Neural cell (in vitro differentiated cells): ENCODE measurements around the gene ATP11A. TPM values are rescaled to one million over a fixed set of nuclear protein-coding genes. Genes with fewer than 3 reads are reported as not detected.

Source experiments
- H2AFZ ChIP-seq: fragments of 200-600, 300-800 bp; sonication (generic), shearing (Covaris generic); 2 replicates; pipeline ENCODE4 v1.6.0; 2014; ENCODE audit warnings: low read depth, mild to moderate bottlenecking, antibody characterized with exemption, low read length, moderate library complexity
- H3F3A ChIP-seq: fragments of 200-600 bp; shearing (Covaris generic); 2 replicates; pipeline ENCODE4 v1.6.1; 2016; ENCODE audit warnings: mild to moderate bottlenecking, moderate library complexity, mixed read lengths, antibody characterized with exemption, low read length; ENCODE audit not compliant: insufficient read depth, poor library complexity, severe bottlenecking
- H3K27ac ChIP-seq: fragments of 200-600, 300-800 bp; sonication (generic), shearing (Covaris generic); 2 replicates; pipeline ENCODE4 v1.5.1; 2014; ENCODE audit warnings: mild to moderate bottlenecking, low read length, moderate library complexity
- H3K27me3 ChIP-seq: fragments of 300-800, 200-600 bp; sonication (generic), shearing (Covaris generic); 2 replicates; pipeline ENCODE4 v1.6.0; 2014; ENCODE audit warnings: mild to moderate bottlenecking, low read depth, low read length, moderate library complexity; ENCODE audit not compliant: insufficient read depth
- H3K36me3 ChIP-seq: fragments of 300-800, 200-600 bp; sonication (generic), shearing (Covaris generic); 2 replicates; pipeline ENCODE4 v1.5.1; 2014; ENCODE audit warnings: mild to moderate bottlenecking, antibody characterized with exemption, low read length, moderate library complexity; ENCODE audit not compliant: insufficient read depth
- H3K4me2 ChIP-seq: fragments of 300-800, 200-600 bp; sonication (generic), shearing (Covaris generic); 2 replicates; pipeline ENCODE4 v1.6.0; 2014; ENCODE audit warnings: mild to moderate bottlenecking, low read length
- H3K4me3 ChIP-seq: fragments of 300-800, 200-600 bp; sonication (generic), shearing (Covaris generic); 2 replicates; pipeline ENCODE4 v1.5.1; 2014; ENCODE audit warnings: mild to moderate bottlenecking, low read length, moderate library complexity
- H3K79me2 ChIP-seq: fragments of 200-600 bp; shearing (Covaris generic); replicated peaks from 2 replicates; pipeline ENCODE4 v1.6.0; 2014; ENCODE audit warnings: mild to moderate bottlenecking, low read length, moderate library complexity; ENCODE audit not compliant: insufficient read depth
- H3K9ac ChIP-seq: fragments of 300-800, 200-600 bp; sonication (generic), shearing (Covaris generic); 2 replicates; pipeline ENCODE4 v1.6.1; 2016; ENCODE audit warnings: mild to moderate bottlenecking, low read length, mixed read lengths
- H3K9me2 ChIP-seq: fragments of 200-600 bp; shearing (Covaris generic); 2 replicates; pipeline ENCODE4 v1.6.1; 2016; ENCODE audit warnings: mild to moderate bottlenecking, low read length, mixed read lengths; ENCODE audit not compliant: insufficient read depth
- H3K9me3 ChIP-seq: fragments of 200-600, 300-800 bp; sonication (generic), shearing (Covaris generic); 2 replicates; pipeline ENCODE4 v1.6.1; 2016; ENCODE audit warnings: mild to moderate bottlenecking, mixed run types, low read length, moderate library complexity, mixed read lengths
- H4K20me1 ChIP-seq: fragments of 200-600 bp; shearing (Covaris generic); 2 replicates; pipeline ENCODE4 v1.6.1; 2016; ENCODE audit warnings: mild to moderate bottlenecking, mixed run types; ENCODE audit not compliant: insufficient read depth
- EP300 ChIP-seq: fragments of 450-650 bp; conservative IDR thresholded peaks from 2 replicates; pipeline ENCODE4 v1.6.1; 2014; ENCODE audit warnings: antibody characterized with exemption, mild to moderate bottlenecking, moderate library complexity; ENCODE audit not compliant: poor library complexity, severe bottlenecking
- EZH2 ChIP-seq: fragments of 200-600, 300-800 bp; shearing (Covaris generic), sonication (generic); IDR thresholded peaks from 2 replicates; pipeline ENCODE4 v1.6.1; 2014; ENCODE audit warnings: antibody characterized with exemption, low read length, borderline replicate concordance, mild to moderate bottlenecking; ENCODE audit not compliant: insufficient read depth, poor library complexity, severe bottlenecking
- MXI1 ChIP-seq: fragments of 450-650 bp; conservative IDR thresholded peaks from 2 replicates; pipeline ENCODE4 v1.6.1; 2014; ENCODE audit warnings: antibody characterized with exemption, mild to moderate bottlenecking; ENCODE audit not compliant: poor library complexity, severe bottlenecking
- POLR2AphosphoS5 ChIP-seq: IDR thresholded peaks from 2 replicates; pipeline ENCODE4 v1.6.1; 2012
- RAD21 ChIP-seq: fragments of 450-650 bp; conservative IDR thresholded peaks from 2 replicates; pipeline ENCODE4 v1.6.1; 2014; ENCODE audit warnings: antibody characterized with exemption, mild to moderate bottlenecking, moderate library complexity
- SMC3 ChIP-seq: fragments of 450-650 bp; conservative IDR thresholded peaks from 2 replicates; pipeline ENCODE4 v1.6.1; 2014; ENCODE audit warnings: antibody characterized with exemption, mild to moderate bottlenecking, moderate library complexity; ENCODE audit not compliant: poor library complexity
- TAF1 ChIP-seq: IDR thresholded peaks from 2 replicates; pipeline ENCODE4 v1.6.1; 2012; ENCODE audit warnings: low read depth
- polyA plus RNA-seq: library from polyadenylated mRNA; depleted of rRNA; stranded (reverse); fragments of >200 nt; gene quantifications from 2 replicates; pipeline ENCODE4 v1.2.3, GENCODE V29; 2014
- TF ChIP-seq, protein P1 (sequence below): fragments of 450-650 bp; IDR thresholded peaks from 2 replicates; pipeline ENCODE4 v1.5.1; 2014; ENCODE audit warnings: antibody characterized with exemption, mild to moderate bottlenecking, moderate library complexity; ENCODE audit not compliant: poor library complexity, severe bottlenecking
- TF ChIP-seq, protein P2 (sequence below): IDR thresholded peaks from 2 replicates; pipeline ENCODE4 v1.6.1; 2012; ENCODE audit warnings: borderline replicate concordance

ATP11A gene
- polyA plus RNA-seq, 1 donor from 2014 or later, result 3.0 TPM

DNA sequence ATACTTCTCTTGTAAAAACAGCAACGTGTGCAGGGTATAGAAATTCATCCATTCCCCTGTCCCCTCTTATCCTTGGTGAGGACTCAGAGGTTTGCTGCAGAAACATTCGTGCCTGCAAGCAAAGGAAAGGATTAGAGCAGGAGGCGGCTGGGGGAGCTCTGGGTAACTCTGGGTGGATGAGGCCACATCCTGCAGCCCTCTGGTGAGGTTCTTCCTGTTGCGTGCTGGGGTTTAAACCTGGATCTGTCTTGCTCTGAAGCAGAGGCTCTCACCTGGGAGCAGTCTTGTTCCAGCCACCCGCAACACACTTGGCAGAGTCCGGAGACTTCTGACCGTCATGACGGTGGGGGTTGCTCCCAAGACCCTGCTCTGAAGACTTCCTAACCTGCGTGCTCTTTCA, 69.2 kb downstream of the ATP11A start:
- TF ChIP-seq RAD21 (no peak), MXI1 (no peak), SMC3 (no peak), EZH2 (no peak), EP300 (no peak), POLR2AphosphoS5 (no peak), TAF1 (no peak)
- TF ChIP-seq, protein P1, sequence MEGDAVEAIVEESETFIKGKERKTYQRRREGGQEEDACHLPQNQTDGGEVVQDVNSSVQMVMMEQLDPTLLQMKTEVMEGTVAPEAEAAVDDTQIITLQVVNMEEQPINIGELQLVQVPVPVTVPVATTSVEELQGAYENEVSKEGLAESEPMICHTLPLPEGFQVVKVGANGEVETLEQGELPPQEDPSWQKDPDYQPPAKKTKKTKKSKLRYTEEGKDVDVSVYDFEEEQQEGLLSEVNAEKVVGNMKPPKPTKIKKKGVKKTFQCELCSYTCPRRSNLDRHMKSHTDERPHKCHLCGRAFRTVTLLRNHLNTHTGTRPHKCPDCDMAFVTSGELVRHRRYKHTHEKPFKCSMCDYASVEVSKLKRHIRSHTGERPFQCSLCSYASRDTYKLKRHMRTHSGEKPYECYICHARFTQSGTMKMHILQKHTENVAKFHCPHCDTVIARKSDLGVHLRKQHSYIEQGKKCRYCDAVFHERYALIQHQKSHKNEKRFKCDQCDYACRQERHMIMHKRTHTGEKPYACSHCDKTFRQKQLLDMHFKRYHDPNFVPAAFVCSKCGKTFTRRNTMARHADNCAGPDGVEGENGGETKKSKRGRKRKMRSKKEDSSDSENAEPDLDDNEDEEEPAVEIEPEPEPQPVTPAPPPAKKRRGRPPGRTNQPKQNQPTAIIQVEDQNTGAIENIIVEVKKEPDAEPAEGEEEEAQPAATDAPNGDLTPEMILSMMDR, result no peak
- TF ChIP-seq, protein P2, sequence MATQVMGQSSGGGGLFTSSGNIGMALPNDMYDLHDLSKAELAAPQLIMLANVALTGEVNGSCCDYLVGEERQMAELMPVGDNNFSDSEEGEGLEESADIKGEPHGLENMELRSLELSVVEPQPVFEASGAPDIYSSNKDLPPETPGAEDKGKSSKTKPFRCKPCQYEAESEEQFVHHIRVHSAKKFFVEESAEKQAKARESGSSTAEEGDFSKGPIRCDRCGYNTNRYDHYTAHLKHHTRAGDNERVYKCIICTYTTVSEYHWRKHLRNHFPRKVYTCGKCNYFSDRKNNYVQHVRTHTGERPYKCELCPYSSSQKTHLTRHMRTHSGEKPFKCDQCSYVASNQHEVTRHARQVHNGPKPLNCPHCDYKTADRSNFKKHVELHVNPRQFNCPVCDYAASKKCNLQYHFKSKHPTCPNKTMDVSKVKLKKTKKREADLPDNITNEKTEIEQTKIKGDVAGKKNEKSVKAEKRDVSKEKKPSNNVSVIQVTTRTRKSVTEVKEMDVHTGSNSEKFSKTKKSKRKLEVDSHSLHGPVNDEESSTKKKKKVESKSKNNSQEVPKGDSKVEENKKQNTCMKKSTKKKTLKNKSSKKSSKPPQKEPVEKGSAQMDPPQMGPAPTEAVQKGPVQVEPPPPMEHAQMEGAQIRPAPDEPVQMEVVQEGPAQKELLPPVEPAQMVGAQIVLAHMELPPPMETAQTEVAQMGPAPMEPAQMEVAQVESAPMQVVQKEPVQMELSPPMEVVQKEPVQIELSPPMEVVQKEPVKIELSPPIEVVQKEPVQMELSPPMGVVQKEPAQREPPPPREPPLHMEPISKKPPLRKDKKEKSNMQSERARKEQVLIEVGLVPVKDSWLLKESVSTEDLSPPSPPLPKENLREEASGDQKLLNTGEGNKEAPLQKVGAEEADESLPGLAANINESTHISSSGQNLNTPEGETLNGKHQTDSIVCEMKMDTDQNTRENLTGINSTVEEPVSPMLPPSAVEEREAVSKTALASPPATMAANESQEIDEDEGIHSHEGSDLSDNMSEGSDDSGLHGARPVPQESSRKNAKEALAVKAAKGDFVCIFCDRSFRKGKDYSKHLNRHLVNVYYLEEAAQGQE, result no peak
- Histone ChIP-seq H3K79me2 (no peaks in the 10 kb centered on the region), H3F3A (no peaks in the 10 kb centered on the region), H3K9ac (no peak overlapping the region), H3K4me2 (no peak overlapping the region), H3K4me3 (no peak overlapping the region), H3K9me2 (no peaks in the 10 kb centered on the region), H3K9me3 (no peaks in the 10 kb centered on the region), H3K27ac (no peak overlapping the region), H3K36me3 (no peaks in the 10 kb centered on the region), H3K27me3 (no peaks in the 10 kb centered on the region), H2AFZ (no peak overlapping the region), H4K20me1 (no peaks in the 10 kb centered on the region)

- H3K27me3 ChIP-seq, result no peaks in the 10 kb centered on the region
- no peaks in the 10 kb centered on the region for H3K36me3 ChIP-seq
- no peak overlapping the region for H3K4me2 ChIP-seq
- TF ChIP-seq, protein P2, result no peak
- TF ChIP-seq POLR2AphosphoS5 (no peak), SMC3 (no peak), TAF1 (no peak), EZH2 (no peak), EP300 (no peak), RAD21 (no peak), MXI1 (no peak)
- TF ChIP-seq, protein P1, result no peak
- H3K9ac ChIP-seq, result no peak overlapping the region
- no peaks in the 10 kb centered on the region for H3K9me2 ChIP-seq
- H3K79me2 ChIP-seq, result no peaks in the 10 kb centered on the region
- H4K20me1 ChIP-seq, result no peaks in the 10 kb centered on the region
- H2AFZ ChIP-seq, result no peak overlapping the region
- no peaks in the 10 kb centered on the region for H3K9me3 ChIP-seq
- no peak overlapping the region for H3K27ac ChIP-seq
- no peaks in the 10 kb centered on the region for H3F3A ChIP-seq
- H3K4me3 ChIP-seq, result no peak overlapping the region
Measured at GRCh38 chr13:112759827-112760226, 70.0 kb downstream of the ATP11A start.
